Left forelimb (tissue), 1 donor: Measurements from ENCODE around the gene MBD6.

Experiments
- DNase-seq: peaks from one replicate; pipeline ENCODE4 v3.0.0-alpha.2; 2018; ENCODE audit warnings: low spot score

Gene MBD6

GRCh38 chr12:57575771-57576612 lies 53.4 kb downstream of the MBD6 start:
- DNase-seq: no peak

GRCh38 chr12:57576613-57577160 lies 54.1 kb downstream of the MBD6 start:
- no peak for DNase-seq

DNA sequence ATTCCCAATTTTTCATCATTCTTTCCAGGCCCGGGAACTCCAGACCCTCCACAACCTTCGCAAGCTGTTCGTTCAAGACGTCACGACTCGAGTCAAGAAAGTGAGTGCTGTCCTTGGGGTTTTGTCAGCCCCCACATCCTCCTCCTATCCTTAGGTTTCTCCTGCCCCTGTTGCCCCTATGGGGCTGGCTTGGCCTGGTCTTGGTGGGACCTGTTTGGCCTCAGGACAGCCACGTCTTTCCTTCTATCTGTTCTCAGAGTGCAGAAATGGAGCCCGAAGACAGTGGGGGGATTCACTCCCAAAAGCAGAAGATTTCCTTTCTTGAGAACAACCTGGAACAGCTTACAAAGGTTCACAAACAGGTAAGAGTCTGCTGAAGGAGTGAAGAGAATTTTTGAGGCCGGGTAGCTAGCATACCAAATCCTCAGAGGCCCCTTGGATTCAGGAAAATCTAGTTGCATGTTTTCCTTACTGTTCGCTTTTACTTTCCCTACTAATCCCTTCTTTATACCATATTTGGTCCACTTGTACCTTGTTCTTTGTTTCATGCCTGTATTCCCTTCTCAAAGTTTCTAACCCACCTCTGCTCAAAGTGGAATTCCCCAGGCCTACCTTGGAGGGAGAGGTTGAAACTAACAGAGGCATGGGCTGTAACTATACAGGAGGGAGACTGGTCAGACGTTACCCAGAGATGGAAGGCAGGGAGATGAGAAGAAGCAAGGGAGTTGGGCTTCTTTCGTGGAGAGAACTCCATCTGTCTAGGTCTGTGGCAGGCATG lies 55.5 kb downstream of the MBD6 start:
- no peak for DNase-seq

DNA sequence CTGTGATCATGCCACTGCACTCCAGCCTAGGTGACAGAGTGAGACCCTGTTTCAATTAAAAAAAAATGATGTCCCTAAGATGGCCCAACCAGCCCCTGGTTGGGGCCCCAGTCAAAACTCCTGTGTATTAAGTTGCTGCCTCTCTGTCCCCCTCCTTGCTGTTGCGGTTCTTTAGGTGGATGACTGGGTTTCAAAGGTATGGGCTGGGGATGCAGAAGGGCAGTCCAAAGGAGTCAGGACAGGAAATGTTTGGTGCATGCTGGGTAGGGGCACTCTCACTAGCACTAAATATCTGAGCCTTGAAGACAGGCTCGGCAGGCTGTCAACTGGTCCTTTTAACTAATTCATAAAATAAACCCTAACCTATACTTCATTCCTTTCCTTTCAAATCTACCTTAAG lies 56.4 kb downstream of the MBD6 start:
- DNase-seq: no peak
